Central memory CD8-positive, alpha-beta T cell (primary cell): ENCODE data around the gene OTOS.

ENCODE experiments used
- ATAC-seq: fragments of 150-1000 bp; cut with Tn5 transposase; replicated peaks from 2 replicates; pipeline ENCODE4 v1.10.0; 2022; ENCODE audit warnings: mild to moderate bottlenecking, moderate FRiP score, moderate number of reproducible peaks; ENCODE audit not compliant: poor library complexity, severe bottlenecking; ENCODE audit errors: extremely low read depth
- DNase-seq, 2 donors: peaks; one replicate each; pipeline ENCODE4 v3.0.0; 2021; ENCODE audit warnings: low spot score in 2 of 2
- H3K27ac Mint-ChIP-seq: one replicate; pipeline ENCODE4 v1.8.0; 2022; ENCODE audit warnings: low read depth, mild to moderate bottlenecking, moderate library complexity, mixed read lengths
- H3K27me3 Mint-ChIP-seq: one replicate; pipeline ENCODE4 v1.8.0; 2022; ENCODE audit warnings: mixed read lengths
- H3K36me3 Mint-ChIP-seq: one replicate; pipeline ENCODE4 v1.8.0; 2022; ENCODE audit warnings: mild to moderate bottlenecking, moderate library complexity, mixed read lengths; ENCODE audit not compliant: insufficient read depth
- H3K4me1 Mint-ChIP-seq: one replicate; pipeline ENCODE4 v1.8.0; 2022; ENCODE audit warnings: mixed read lengths
- H3K4me3 Mint-ChIP-seq: one replicate; pipeline ENCODE4 v1.8.0; 2022; ENCODE audit warnings: mild to moderate bottlenecking, moderate library complexity, mixed read lengths
- H3K9me3 Mint-ChIP-seq: one replicate; pipeline ENCODE4 v1.8.0; 2022; ENCODE audit warnings: mixed read lengths

The OTOS gene

GRCh38 chr2:240140511-240140910 lies at the start of gene OTOS:
Gene OTOS, minus strand, starts transcription at chr2:240140658. Its CDS starts 332 bp downstream, at chr2:240140326.
- DNase-seq (no peak), ATAC-seq (no peak)
- peaks cover 11% of the 10 kb centered on the region for H3K4me1 Mint-ChIP-seq
- no peak within 1 kb of the TSS for H3K27ac Mint-ChIP-seq
- no peaks in the 10 kb centered on the region for H3K9me3 Mint-ChIP-seq
- H3K27me3 Mint-ChIP-seq = peaks cover 11% of the 10 kb centered on the region
- peaks cover 11% of the 10 kb centered on the region for H3K36me3 Mint-ChIP-seq
- no peak within 1 kb of the TSS for H3K4me3 Mint-ChIP-seq

GRCh38 chr2:240189686-240190085 lies 49.2 kb upstream of the OTOS start:
- Mint-ChIP-seq H3K4me1 (no peaks in the 10 kb centered on the region), H3K4me3 (no peak overlapping the region), H3K9me3 (no peaks in the 10 kb centered on the region), H3K36me3 (no peaks in the 10 kb centered on the region), H3K27me3 (peaks cover 52% of the 10 kb centered on the region), H3K27ac (no peak overlapping the region)
- ATAC-seq = no peak
- DNase-seq = no peak

- Mint-ChIP-seq H3K36me3 (no peaks in the 10 kb centered on the region), H3K27me3 (peaks cover 40% of the 10 kb centered on the region), H3K4me1 (no peaks in the 10 kb centered on the region), H3K27ac (no peak overlapping the region), H3K4me3 (no peak overlapping the region), H3K9me3 (no peaks in the 10 kb centered on the region)
- DNase-seq (no peak), ATAC-seq (no peak)
Observed at GRCh38 chr2:240187989-240188590, 47.6 kb upstream of the OTOS start.

- Mint-ChIP-seq H3K9me3 (no peaks in the 10 kb centered on the region), H3K27me3 (peaks cover 35% of the 10 kb centered on the region)
Observed at GRCh38 chr2:240186191-240186725, 45.8 kb upstream of the OTOS start.

GRCh38 chr2:240184656-240185055 lies 44.2 kb upstream of the OTOS start:
- no peaks in the 10 kb centered on the region for H3K9me3 Mint-ChIP-seq
- H3K4me3 Mint-ChIP-seq = no peak overlapping the region
- ATAC-seq (no peak), DNase-seq (no peak)
- no peaks in the 10 kb centered on the region for H3K36me3 Mint-ChIP-seq
- H3K4me1 Mint-ChIP-seq = no peaks in the 10 kb centered on the region
- H3K27ac Mint-ChIP-seq = no peak overlapping the region
- H3K27me3 Mint-ChIP-seq = peaks cover 49% of the 10 kb centered on the region

More at GRCh38 chr2:240186191-240186725, 45.8 kb upstream of the OTOS start:
- Mint-ChIP-seq H3K27ac (no peak overlapping the region), H3K4me1 (no peaks in the 10 kb centered on the region), H3K4me3 (no peak overlapping the region), H3K36me3 (no peaks in the 10 kb centered on the region)
- no peak for ATAC-seq
- no peak for DNase-seq

GRCh38 chr2:240183875-240184590 lies 43.6 kb upstream of the OTOS start:
- Mint-ChIP-seq H3K27me3 (peaks cover 51% of the 10 kb centered on the region), H3K36me3 (no peaks in the 10 kb centered on the region), H3K4me3 (no peak overlapping the region), H3K27ac (no peak overlapping the region), H3K9me3 (no peaks in the 10 kb centered on the region), H3K4me1 (no peaks in the 10 kb centered on the region)
- DNase-seq (no peak), ATAC-seq (no peak)

- Mint-ChIP-seq H3K27ac (no peak overlapping the region), H3K4me3 (no peak overlapping the region), H3K36me3 (no peaks in the 10 kb centered on the region), H3K4me1 (no peaks in the 10 kb centered on the region), H3K27me3 (peaks cover 58% of the 10 kb centered on the region), H3K9me3 (no peaks in the 10 kb centered on the region)
- no peak for ATAC-seq
- no peak for DNase-seq
Observed at GRCh38 chr2:240183006-240183874, 42.8 kb upstream of the OTOS start.

GRCh38 chr2:240182476-240182875 lies 42.0 kb upstream of the OTOS start:
- Mint-ChIP-seq H3K9me3 (no peaks in the 10 kb centered on the region), H3K36me3 (no peaks in the 10 kb centered on the region), H3K27ac (no peak overlapping the region), H3K27me3 (peaks cover 65% of the 10 kb centered on the region), H3K4me1 (no peaks in the 10 kb centered on the region), H3K4me3 (no peak overlapping the region)
- no peak for DNase-seq
- ATAC-seq = no peak

GRCh38 chr2:240182001-240182400 lies 41.5 kb upstream of the OTOS start:
- no peak for DNase-seq
- peaks cover 67% of the 10 kb centered on the region for H3K27me3 Mint-ChIP-seq
- no peak for ATAC-seq
- H3K36me3 Mint-ChIP-seq = no peaks in the 10 kb centered on the region
- H3K4me3 Mint-ChIP-seq = no peak overlapping the region
- no peaks in the 10 kb centered on the region for H3K4me1 Mint-ChIP-seq
- no peaks in the 10 kb centered on the region for H3K9me3 Mint-ChIP-seq
- no peak overlapping the region for H3K27ac Mint-ChIP-seq

GRCh38 chr2:240179941-240180666 lies 39.6 kb upstream of the OTOS start:
- H3K4me1 Mint-ChIP-seq = no peaks in the 10 kb centered on the region
- H3K27me3 Mint-ChIP-seq = peaks cover 70% of the 10 kb centered on the region
- DNase-seq (no peak), ATAC-seq (no peak)
- H3K4me3 Mint-ChIP-seq = no peak overlapping the region
- H3K27ac Mint-ChIP-seq = no peak overlapping the region
- no peaks in the 10 kb centered on the region for H3K9me3 Mint-ChIP-seq
- H3K36me3 Mint-ChIP-seq = no peaks in the 10 kb centered on the region

GRCh38 chr2:240179186-240179815 lies 38.8 kb upstream of the OTOS start:
- DNase-seq (no peak), ATAC-seq (no peak)
- Mint-ChIP-seq H3K36me3 (no peaks in the 10 kb centered on the region), H3K9me3 (no peaks in the 10 kb centered on the region), H3K27ac (no peak overlapping the region), H3K4me1 (no peaks in the 10 kb centered on the region), H3K27me3 (peaks cover 71% of the 10 kb centered on the region), H3K4me3 (no peak overlapping the region)

- no peaks in the 10 kb centered on the region for H3K4me1 Mint-ChIP-seq
- no peak overlapping the region for H3K27ac Mint-ChIP-seq
- H3K36me3 Mint-ChIP-seq = no peaks in the 10 kb centered on the region
- no peaks in the 10 kb centered on the region for H3K9me3 Mint-ChIP-seq
- H3K27me3 Mint-ChIP-seq = peaks cover 71% of the 10 kb centered on the region
- ATAC-seq = no peak
- DNase-seq = no peak
- no peak overlapping the region for H3K4me3 Mint-ChIP-seq
Observed at GRCh38 chr2:240178564-240178963, 38.1 kb upstream of the OTOS start.
